ENCODE measurements around the gene MNDA.

MNDA gene

GRCh38 chr1:158801396-158801795, 29.8 kb upstream of the MNDA start:
- no peak for TF ChIP-seq CTCF (IDR thresholded peaks at IDR 0.05)
- DNase-seq = no peak
- Histone ChIP-seq H3K9me3 (no peaks in the 10 kb centered on the region), H3K4me3 (no peak overlapping the region), H3K27ac (no peak overlapping the region), H3K27me3 (no peaks in the 10 kb centered on the region), H3K36me3 (no peaks in the 10 kb centered on the region), H3K4me1 (no peaks in the 10 kb centered on the region)
- intact Hi-C loops (cut with DNase I; ENCODE audit: low total_unique reads) = no loop called here

GRCh38 chr1:158803678-158804077, 27.5 kb upstream of the MNDA start:
- Histone ChIP-seq H3K27ac (no peak overlapping the region), H3K36me3 (no peaks in the 10 kb centered on the region), H3K27me3 (no peaks in the 10 kb centered on the region), H3K9me3 (no peaks in the 10 kb centered on the region), H3K4me3 (no peak overlapping the region), H3K4me1 (peaks cover 0 to 6% (median 0%) of the 10 kb centered on the region in 4 donors)
- no peak for TF ChIP-seq CTCF (IDR thresholded peaks at IDR 0.05)
- DNase-seq = no peak
- intact Hi-C loops (cut with DNase I; ENCODE audit: low total_unique reads) = no loop called here

- H3K36me3 ChIP-seq = no peaks in the 10 kb centered on the region
- H3K27me3 ChIP-seq = no peaks in the 10 kb centered on the region
- intact Hi-C loops (cut with DNase I; ENCODE audit: low total_unique reads) = no loop called here
- H3K27ac ChIP-seq = no peak overlapping the region
- DNase-seq = no peak
- peaks cover 0 to 6% (median 0%) of the 10 kb centered on the region in 4 donors for H3K4me1 ChIP-seq
- no peak overlapping the region for H3K4me3 ChIP-seq
- TF ChIP-seq CTCF (IDR thresholded peaks at IDR 0.05) = no peak
- H3K9me3 ChIP-seq = no peaks in the 10 kb centered on the region
Observed at GRCh38 chr1:158806916-158807536, 24.1 kb upstream of the MNDA start.

GRCh38 chr1:158809256-158809655, 21.9 kb upstream of the MNDA start:
- DNase-seq = no peak
- no peaks in the 10 kb centered on the region for H3K27me3 ChIP-seq
- H3K36me3 ChIP-seq = no peaks in the 10 kb centered on the region
- no peak overlapping the region for H3K4me3 ChIP-seq
- intact Hi-C loops (cut with DNase I; ENCODE audit: low total_unique reads) = no loop called here
- no peak overlapping the region for H3K27ac ChIP-seq
- TF ChIP-seq CTCF (IDR thresholded peaks at IDR 0.05) = no peak
- no peaks in the 10 kb centered on the region for H3K9me3 ChIP-seq
- peaks cover 0 to 6% (median 0%) of the 10 kb centered on the region in 4 donors for H3K4me1 ChIP-seq

- DNase-seq = no peak
- no peaks in the 10 kb centered on the region for H3K27me3 ChIP-seq
- H3K4me1 ChIP-seq = peaks cover 0 to 6% (median 0%) of the 10 kb centered on the region in 4 donors
- TF ChIP-seq CTCF (IDR thresholded peaks at IDR 0.05) = no peak
- H3K36me3 ChIP-seq = no peaks in the 10 kb centered on the region
- H3K9me3 ChIP-seq = no peaks in the 10 kb centered on the region
- intact Hi-C loops (cut with DNase I; ENCODE audit: low total_unique reads) = no loop called here
- no peak overlapping the region for H3K27ac ChIP-seq
- H3K4me3 ChIP-seq = no peak overlapping the region
Observed at GRCh38 chr1:158809862-158810261, 21.3 kb upstream of the MNDA start.

- TF ChIP-seq CTCF (IDR thresholded peaks at IDR 0.05) = no peak
- no peak for DNase-seq
- intact Hi-C loops (cut with DNase I; ENCODE audit: low total_unique reads) = no loop called here
- H3K4me3 ChIP-seq = no peak overlapping the region
- H3K4me1 ChIP-seq = peaks cover 0 to 6% (median 0%) of the 10 kb centered on the region in 4 donors
- H3K27ac ChIP-seq = no peak overlapping the region
- no peaks in the 10 kb centered on the region for H3K9me3 ChIP-seq
- H3K36me3 ChIP-seq = no peaks in the 10 kb centered on the region
- no peaks in the 10 kb centered on the region for H3K27me3 ChIP-seq
Observed at GRCh38 chr1:158810311-158810710, 20.8 kb upstream of the MNDA start.

Data from tibial artery (tissue), 4 donors.